ENCODE data around the gene CLN3.
"Not testable (repeated sequence)": the region's sequence is repeated elsewhere in the genome, so short reads cannot be mapped to it uniquely, and the experiment has no call there.

The CLN3 gene

DNA sequence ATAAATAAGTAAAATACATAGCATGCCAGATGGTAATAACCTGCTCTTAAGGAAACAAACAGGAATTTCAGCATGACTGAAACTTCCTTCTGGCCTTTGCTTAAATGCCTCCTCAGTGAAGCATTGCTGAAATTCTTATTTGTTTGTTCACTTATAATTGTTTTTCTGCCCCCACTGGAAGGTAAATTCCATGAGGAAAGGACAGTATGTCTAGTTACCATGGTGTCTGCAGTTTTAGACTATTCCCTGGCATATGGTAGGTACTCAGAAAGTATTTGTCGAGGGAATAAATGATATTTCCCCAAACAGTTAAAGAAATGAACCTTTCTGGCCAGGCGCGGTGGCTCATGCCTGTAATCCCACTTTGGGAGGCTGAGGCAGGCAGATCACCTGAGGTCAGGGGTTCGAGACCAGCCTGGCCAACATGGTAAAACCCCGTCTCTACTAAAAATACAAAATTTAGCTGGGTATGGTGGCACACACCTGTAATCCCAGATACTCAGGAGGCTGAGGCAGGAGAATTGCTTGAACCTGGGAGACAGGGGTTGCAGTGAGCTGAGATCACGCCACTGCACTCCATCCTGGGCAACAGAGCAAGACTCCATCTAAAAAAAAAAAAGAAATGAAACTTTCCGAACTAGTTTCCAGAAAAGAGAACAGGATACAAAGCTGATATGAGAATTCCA is 35.4 kb upstream of the CLN3 start:
- in situ Hi-C loops (cut with MboI; ENCODE audit: low sequenced_read_pairs); H3K4me1 ChIP-seq; DNase-seq (ENCODE audit: low spot score in 2 of 2); H3K36me3 ChIP-seq (replicated peaks); H3K9me3 ChIP-seq; H3K4me3 ChIP-seq; H3K27me3 ChIP-seq (ENCODE audit: low read depth): not testable (repeated sequence)

DNA sequence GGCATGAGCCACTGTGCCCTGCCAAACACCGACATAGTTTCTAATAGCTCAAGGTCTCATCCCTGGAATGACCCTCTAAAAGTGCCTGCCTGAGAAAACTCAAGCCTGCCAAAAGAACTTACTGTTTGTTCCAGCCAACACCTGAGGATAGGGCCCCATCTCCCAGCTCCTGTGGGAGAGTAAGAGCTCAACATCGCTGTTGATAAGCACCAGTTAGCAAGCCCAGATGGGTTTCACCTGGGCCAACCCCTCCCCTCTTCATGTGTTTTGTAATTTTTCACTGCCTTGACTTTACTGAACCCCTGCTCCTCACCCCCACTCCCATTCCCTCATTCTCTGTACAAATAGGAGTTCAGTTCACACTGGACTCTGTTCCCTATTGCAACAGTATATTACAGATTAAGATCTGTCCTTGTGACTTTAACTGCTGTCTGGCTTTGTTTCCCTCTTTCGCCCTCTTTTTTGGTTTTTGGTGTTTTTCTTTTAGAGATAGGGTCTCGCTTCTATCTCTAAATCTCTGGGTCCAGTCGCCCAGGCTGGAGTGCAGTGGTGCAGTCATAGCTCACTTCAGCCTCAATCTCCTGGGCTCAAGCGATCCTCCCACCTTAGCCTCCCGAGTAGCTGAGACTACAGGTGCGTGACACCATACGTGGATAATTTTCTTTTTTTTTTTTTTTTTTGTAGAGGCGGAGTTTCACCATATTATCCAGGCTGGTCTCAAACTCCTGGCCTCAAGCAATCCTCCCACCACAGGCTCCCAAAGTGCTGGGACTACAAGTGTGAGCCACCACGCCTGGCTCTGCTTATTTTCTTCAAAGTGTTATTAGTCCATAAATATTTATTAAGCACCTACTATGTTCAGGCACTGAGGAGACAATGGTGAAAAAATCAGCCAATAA is 34.6 kb upstream of the CLN3 start:
- in situ Hi-C loops (cut with MboI; ENCODE audit: low sequenced_read_pairs): no loop called here
- no peak for DNase-seq (ENCODE audit: low spot score in 2 of 2)
- Histone ChIP-seq H3K4me1 (no peaks in the 10 kb centered on the region; the same call in 1 of the 2 replicates), H3K27me3 (ENCODE audit: low read depth) (no peaks in the 10 kb centered on the region), H3K4me3 (no peak overlapping the region), H3K36me3 (replicated peaks) (no peaks in the 10 kb centered on the region), H3K9me3 (no peaks in the 10 kb centered on the region)

DNA sequence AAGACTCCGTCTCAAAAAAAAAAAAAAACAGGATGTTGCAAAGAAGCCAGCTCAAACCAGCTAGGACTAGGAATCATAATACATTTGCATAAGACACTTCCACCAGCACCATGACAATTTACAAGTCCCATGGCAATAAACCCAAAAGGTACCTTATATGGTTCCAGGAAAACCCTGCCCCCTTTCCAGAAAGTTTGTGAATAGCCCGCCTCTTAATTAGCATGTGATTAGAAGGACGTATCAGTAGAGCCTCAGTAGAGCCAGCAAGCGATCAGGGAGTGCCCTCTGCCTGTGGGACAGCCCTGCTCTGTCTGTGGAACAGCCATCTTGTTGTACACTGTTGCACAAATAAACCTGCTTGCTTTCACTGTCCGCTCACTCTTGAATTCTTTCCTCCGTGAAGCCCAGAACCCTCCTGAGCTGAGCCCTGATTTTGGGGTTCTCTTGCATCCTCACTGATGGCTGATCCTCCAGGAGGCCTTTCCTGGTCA is 32.9 kb upstream of the CLN3 start:
- Histone ChIP-seq H3K4me1 (no peaks in the 10 kb centered on the region; the same call in 1 of the 2 replicates), H3K36me3 (replicated peaks) (no peaks in the 10 kb centered on the region), H3K9me3 (no peaks in the 10 kb centered on the region), H3K27me3 (ENCODE audit: low read depth) (no peaks in the 10 kb centered on the region), H3K4me3 (no peak overlapping the region)
- in situ Hi-C loops (cut with MboI; ENCODE audit: low sequenced_read_pairs): no loop called here
- peak in 1 of 2 experiments; percentile 30 for DNase-seq (ENCODE audit: low spot score in 2 of 2)

DNA sequence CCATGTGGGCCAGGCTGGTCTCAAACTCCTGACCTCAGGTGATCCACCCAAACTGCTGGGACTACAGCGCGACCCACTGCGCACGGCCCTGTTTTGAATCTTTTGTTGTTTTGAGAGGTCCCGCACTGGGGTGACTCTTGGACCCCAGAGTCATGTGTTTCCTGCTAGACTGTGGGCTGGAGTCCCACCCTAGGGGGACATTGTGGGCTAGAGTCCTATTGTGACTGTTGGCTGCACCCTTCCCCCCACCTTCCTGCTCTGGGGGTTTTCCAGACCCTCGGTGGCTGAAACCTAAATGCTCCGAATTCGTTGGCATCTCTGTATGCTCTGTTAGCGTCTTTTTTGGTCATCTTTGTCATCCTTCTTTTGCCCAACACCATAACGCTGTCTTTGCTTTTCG is 30.9 kb upstream of the CLN3 start:
- Histone ChIP-seq H3K9me3 (no peaks in the 10 kb centered on the region), H3K36me3 (replicated peaks) (no peaks in the 10 kb centered on the region), H3K4me3 (no peak overlapping the region), H3K4me1 (no peaks in the 10 kb centered on the region), H3K27me3 (ENCODE audit: low read depth) (no peaks in the 10 kb centered on the region)
- in situ Hi-C loops (cut with MboI; ENCODE audit: low sequenced_read_pairs): no loop called here
- no peak for DNase-seq (ENCODE audit: low spot score in 2 of 2)

DNA sequence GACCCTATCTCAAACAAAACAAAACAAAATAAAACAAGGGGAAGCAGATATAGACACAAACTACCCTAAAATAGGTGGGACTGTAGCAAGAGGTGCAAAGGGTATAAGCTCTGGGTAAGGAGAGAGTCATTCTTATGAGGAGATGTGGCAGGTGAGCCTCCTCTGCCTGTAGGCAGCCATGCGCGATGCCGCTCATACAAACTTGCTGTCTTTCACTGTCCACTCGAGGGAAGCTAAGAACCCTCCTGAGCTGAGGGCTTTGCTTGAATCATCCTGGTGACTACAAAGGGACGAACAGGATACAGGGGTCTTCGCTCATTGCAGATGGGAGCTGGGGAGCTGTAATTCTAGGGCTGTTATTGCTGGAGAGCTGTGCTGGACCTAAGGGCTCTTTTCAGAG is 29.6 kb upstream of the CLN3 start:
- Histone ChIP-seq H3K4me3 (no peak overlapping the region), H3K27me3 (ENCODE audit: low read depth) (no peaks in the 10 kb centered on the region), H3K9me3 (no peaks in the 10 kb centered on the region), H3K4me1 (no peaks in the 10 kb centered on the region), H3K36me3 (replicated peaks) (no peaks in the 10 kb centered on the region)
- in situ Hi-C loops (cut with MboI; ENCODE audit: low sequenced_read_pairs): no loop called here
- no peak for DNase-seq (ENCODE audit: low spot score in 2 of 2)

DNA sequence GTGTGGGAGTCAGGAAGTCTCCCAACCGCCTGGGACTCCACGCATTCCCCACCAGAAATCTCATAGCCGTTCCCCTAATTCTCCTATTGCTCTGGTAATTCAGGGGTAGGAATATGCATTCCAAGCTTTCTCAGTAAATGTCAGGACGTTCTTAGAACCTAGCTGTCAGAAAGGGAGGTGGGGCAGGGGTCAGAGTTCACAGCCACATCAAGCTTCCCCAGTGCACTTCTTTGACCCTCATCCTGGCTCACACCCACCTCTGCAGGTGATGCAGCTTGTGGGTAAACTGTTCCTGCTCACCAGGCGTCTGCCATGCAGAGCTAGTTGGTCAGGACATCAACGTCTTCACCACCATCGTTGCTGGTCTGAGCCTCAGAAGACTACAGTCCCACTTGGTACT is 28.8 kb upstream of the CLN3 start:
- Histone ChIP-seq H3K9me3 (no peaks in the 10 kb centered on the region), H3K36me3 (replicated peaks) (no peaks in the 10 kb centered on the region), H3K4me1 (no peaks in the 10 kb centered on the region), H3K4me3 (no peak overlapping the region), H3K27me3 (ENCODE audit: low read depth) (no peaks in the 10 kb centered on the region)
- in situ Hi-C loops (cut with MboI; ENCODE audit: low sequenced_read_pairs): no loop called here
- DNase-seq (ENCODE audit: low spot score in 2 of 2): no peak

DNA sequence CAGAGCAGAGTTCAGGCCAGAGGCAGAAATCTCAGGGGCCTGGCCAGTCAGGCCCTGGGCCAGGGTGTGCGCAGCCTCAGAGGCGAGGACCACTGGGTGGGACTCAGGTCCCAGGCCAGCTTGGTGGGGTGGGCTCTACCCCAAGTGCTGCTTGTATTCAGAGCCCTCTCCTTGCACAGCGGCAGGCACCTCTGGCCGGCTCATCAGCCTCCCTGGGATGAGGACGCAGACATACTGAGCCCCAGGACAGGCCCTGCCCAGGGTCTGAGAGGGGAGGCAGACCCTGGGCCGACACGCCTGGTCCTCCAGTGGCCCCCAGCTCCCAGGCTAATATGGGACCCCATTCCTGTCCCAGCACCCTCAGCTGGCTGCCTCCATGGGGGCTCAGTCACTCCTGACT is 22.4 kb upstream of the CLN3 start:
- Histone ChIP-seq H3K27me3 (ENCODE audit: low read depth) (no peaks in the 10 kb centered on the region), H3K4me3 (no peak overlapping the region)
- in situ Hi-C loops (cut with MboI; ENCODE audit: low sequenced_read_pairs): no loop called here

DNA sequence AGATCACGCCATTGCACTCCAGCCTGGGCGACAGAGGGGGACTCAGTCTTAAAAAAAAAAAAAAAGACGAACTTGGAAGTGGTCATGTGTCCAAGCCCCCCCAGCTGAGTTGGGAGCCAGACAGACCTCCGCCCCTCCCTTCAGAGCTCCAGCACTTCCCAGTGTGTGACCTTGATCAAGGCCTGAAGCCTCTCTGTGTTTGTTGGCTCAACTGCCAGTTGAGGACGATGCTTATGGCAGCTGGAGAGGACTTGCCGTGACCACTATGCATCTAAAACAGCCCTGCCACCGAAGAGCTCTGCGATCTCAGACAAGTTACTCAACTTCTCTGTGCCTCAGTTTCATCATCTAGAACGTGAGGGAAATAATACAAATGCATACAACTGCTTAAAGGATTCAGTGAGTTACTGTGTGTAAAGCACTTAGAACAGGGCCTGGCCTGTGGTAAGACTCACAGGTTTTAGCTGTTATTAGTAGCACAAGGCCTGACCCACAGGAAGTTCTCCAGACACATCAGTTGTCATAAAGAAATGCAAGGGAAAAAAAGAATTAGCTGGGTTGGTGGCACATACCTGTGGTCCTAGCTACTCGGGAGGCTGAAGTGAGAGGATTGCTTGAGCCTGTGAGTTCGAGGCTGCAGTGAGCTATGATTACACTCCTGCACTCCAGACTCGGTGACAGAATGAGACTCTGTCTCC is 21.8 kb upstream of the CLN3 start:
- DNase-seq (ENCODE audit: low spot score in 2 of 2): no peak
- Histone ChIP-seq H3K36me3 (replicated peaks) (no peaks in the 10 kb centered on the region), H3K9me3 (no peaks in the 10 kb centered on the region), H3K27me3 (ENCODE audit: low read depth) (no peaks in the 10 kb centered on the region), H3K4me1 (no peaks in the 10 kb centered on the region), H3K4me3 (no peak overlapping the region)
- in situ Hi-C loops (cut with MboI; ENCODE audit: low sequenced_read_pairs): no loop called here

More for the DNA sequence above, 22.4 kb upstream of the CLN3 start:
- Histone ChIP-seq H3K9me3 (no peaks in the 10 kb centered on the region), H3K4me1 (no peaks in the 10 kb centered on the region), H3K36me3 (replicated peaks) (no peaks in the 10 kb centered on the region)
- DNase-seq (ENCODE audit: low spot score in 2 of 2): no peak

DNA sequence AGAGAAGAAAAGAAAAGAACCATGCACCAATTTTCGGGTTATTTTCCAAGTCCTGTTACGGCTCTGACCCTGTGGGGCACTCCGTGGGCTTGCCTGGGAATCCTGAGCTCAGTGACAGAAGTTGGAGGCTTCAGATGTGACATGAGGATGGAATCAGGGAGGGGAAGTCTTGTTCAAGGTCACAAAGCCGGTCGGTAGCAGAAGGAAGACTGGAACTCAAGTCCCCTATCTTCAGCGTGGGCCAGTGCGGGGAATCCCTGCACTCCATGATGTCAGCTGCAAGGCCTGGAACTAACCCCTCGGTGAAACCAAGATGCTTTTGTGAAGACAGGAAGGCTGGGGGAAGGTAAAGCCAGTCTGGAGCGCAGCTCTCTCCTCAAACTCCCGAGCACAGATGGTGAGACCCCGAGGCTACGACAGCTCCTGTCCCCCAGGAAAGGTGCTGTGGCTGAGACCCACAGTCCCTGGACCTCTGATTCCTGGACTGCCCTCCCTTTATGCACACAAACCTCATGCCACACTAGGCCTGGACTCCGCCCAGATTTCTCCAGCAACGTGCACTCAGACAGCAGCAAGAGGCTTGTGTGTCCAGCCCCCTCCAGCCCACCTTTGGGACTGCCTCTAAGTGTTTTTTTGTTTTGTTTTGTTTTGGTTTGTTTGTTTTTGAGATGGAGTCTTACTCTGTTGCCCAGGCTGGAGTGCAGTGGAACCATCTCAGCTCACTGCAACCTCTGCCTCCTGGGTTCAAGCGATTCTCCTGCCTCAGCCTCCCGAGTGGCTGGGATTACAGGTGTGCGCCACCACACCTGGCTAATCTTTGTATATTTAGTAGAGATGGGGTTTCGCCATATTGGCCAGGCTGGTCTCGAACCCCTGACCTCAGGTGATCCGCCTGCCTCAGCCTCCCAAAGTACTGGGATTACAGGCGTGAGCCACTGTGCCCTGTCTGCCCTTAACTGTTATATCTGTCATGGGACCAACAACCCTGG is 20.2 kb upstream of the CLN3 start:
- DNase-seq (ENCODE audit: low spot score in 2 of 2): no peak
- H3K27me3 ChIP-seq (ENCODE audit: low read depth): no peaks in the 10 kb centered on the region
- no peak overlapping the region for H3K4me3 ChIP-seq
- no peaks in the 10 kb centered on the region for H3K4me1 ChIP-seq
- H3K36me3 ChIP-seq (replicated peaks): no peaks in the 10 kb centered on the region
- no peaks in the 10 kb centered on the region for H3K9me3 ChIP-seq
- in situ Hi-C loops (cut with MboI; ENCODE audit: low sequenced_read_pairs): no loop called here

DNA sequence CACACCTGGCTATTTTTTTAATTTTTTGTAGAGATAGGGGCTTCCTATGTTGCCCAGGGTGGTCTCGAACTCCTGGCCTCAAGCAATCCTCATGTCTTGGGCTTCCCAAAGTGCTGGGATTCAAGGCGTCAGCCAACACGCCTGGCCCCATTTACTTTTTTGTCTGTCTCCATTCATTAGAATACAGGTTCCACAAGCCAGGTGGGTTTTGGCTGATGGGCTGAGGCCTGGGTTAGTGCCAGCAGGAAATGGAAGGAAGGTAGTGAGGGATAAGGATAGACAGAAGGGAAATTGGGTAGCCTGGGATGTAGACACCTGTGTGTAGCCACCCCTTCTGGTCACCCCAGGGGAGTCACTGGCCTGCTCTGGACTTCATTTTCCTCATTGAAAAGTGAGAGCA is 19.2 kb upstream of the CLN3 start:
- in situ Hi-C loops (cut with MboI; ENCODE audit: low sequenced_read_pairs): no loop called here
- Histone ChIP-seq H3K4me1 (no peaks in the 10 kb centered on the region), H3K27me3 (ENCODE audit: low read depth) (peaks cover 2% of the 10 kb centered on the region; the same call in 1 of the 2 replicates), H3K9me3 (no peaks in the 10 kb centered on the region), H3K36me3 (replicated peaks) (no peaks in the 10 kb centered on the region), H3K4me3 (no peak overlapping the region)
- DNase-seq (ENCODE audit: low spot score in 2 of 2): no peak

DNA sequence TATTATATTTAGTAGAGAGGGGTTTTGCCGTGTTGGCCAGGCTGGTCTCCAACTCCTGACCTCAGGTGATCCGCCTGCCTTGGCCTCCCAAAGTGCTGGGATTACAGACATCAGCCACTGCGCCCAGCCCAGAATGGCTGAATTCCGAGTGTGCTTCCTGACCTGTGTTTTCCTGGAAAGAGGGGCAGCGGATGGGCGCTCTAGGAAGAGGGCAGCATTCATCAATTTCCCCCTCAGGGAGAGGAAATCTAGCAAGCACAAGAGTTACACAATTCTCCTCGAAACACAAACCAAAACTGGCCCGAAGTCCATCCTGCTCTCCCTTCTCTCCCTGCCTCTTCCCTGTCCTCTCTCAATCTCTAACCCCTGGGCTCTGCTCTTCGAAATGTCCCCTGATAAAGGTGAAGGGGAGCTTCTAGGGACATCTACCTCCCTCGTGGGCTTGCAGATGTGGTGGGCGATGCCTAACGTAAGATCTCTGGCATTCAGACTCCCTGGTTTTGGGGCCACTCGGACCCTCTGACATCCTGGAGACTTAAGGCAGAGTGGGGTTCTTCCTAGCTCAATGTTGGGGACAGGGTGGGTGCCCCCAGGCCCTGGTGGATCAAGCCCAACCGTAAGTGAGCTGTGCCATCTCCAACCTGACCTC is 13.7 kb upstream of the CLN3 start:
- in situ Hi-C loops (cut with MboI; ENCODE audit: low sequenced_read_pairs): no loop called here
- Histone ChIP-seq H3K4me3 (no peak overlapping the region), H3K27me3 (ENCODE audit: low read depth) (peaks cover 4% of the 10 kb centered on the region; the same call in 1 of the 2 replicates), H3K36me3 (replicated peaks) (no peaks in the 10 kb centered on the region), H3K4me1 (no peaks in the 10 kb centered on the region), H3K9me3 (no peaks in the 10 kb centered on the region)
- DNase-seq (ENCODE audit: low spot score in 2 of 2): no peak

DNA sequence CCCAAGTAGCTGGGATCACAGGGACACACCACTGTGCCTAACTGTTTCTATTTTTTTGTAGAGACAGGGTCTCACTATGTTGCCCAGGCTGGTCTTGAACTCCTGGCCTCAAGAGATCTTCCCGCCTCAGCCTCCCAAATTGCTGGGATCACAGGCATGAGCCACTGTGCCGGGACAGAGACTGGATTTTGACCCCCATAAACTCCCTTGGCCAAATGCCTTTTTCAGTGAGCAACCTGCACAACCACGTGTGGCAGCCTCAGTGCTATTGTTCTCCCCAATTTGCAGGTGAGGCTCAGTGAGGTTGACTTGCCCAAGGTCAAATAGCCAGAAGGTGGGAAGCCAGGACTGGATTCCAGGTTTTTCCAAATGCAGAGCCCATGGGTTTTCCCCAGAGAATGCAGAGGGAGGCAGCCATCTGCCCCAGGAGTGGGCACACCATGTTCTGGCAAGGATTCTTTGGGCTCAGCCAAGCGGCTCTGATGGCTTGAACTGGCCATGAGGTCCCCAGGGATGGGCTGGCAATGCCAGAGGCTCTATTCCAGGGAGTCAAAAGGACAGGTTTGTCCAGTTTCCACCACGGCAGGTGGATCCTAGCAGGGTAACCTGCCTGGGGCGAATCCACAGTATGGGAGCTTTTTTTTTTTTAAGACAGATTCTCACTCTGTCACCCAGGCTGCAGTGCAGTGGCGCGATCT is 13.0 kb upstream of the CLN3 start:
- in situ Hi-C loops (cut with MboI; ENCODE audit: low sequenced_read_pairs): no loop called here
- no peaks in the 10 kb centered on the region for H3K4me1 ChIP-seq
- DNase-seq (ENCODE audit: low spot score in 2 of 2): no peak

More for the DNA sequence above, 13.0 kb upstream of the CLN3 start:
- H3K27me3 ChIP-seq (ENCODE audit: low read depth): peaks cover 4% of the 10 kb centered on the region; the same call in 1 of the 2 replicates
- no peaks in the 10 kb centered on the region for H3K36me3 ChIP-seq (replicated peaks)
- no peaks in the 10 kb centered on the region for H3K9me3 ChIP-seq
- no peak overlapping the region for H3K4me3 ChIP-seq
